Large intestine (tissue), 3 donors: ENCODE data around the gene PCGF3. TPM values are rescaled to one million over a fixed set of nuclear protein-coding genes. Genes with fewer than 3 reads are reported as not detected.

Experiments
- DNase-seq, 2 donors: peaks; one replicate each; pipeline versions ENCODE4 v3.0.0 to v3.0.0-alpha.2; 2013
- H3K27ac ChIP-seq: one replicate; pipeline ENCODE4 v1.5.1; 2013; ENCODE audit warnings: low read length
- H3K27me3 ChIP-seq: 2 replicates; pipeline ENCODE4 v1.6.1; 2013; ENCODE audit warnings: low read length; ENCODE audit not compliant: control insufficient read depth, insufficient read depth
- H3K36me3 ChIP-seq: 2 replicates; pipeline ENCODE4 v1.6.1; 2013; ENCODE audit warnings: low read length; ENCODE audit not compliant: control insufficient read depth, insufficient read depth
- H3K4me1 ChIP-seq: one replicate; pipeline ENCODE4 v1.6.1; 2013; ENCODE audit warnings: low read length; ENCODE audit not compliant: control insufficient read depth, insufficient read depth
- H3K4me3 ChIP-seq: one replicate; pipeline ENCODE4 v1.5.1; 2013; ENCODE audit warnings: low read length
- H3K9me3 ChIP-seq: one replicate; pipeline ENCODE4 v1.6.1; 2013; ENCODE audit warnings: mild to moderate bottlenecking, low read depth, low read length, moderate library complexity; ENCODE audit not compliant: control insufficient read depth
- WGBS: methylation state at CpG from one replicate; pipeline ENCODE4 v1.1.5; 2013; ENCODE audit warnings: low lambda C conversion rate; ENCODE audit not compliant: insufficient coverage; 5-methylcytosine and 5-hydroxymethylcytosine counted together
- polyA plus RNA-seq: library from polyadenylated mRNA; unstranded; fragments of 120-200 nt; gene quantifications from one replicate; pipeline ENCODE4 v1.2.1, GENCODE V29; 2013

The PCGF3 gene
- polyA plus RNA-seq, 1 donor, result 78.0 TPM

- no CpG with 5 or more reads among the region's 3 CpGs for WGBS
- Histone ChIP-seq H3K27me3 (no peaks in the 10 kb centered on the region), H3K4me1 (peaks cover 2% of the 10 kb centered on the region), H3K9me3 (peaks cover 10% of the 10 kb centered on the region), H3K27ac (no peak overlapping the region), H3K4me3 (no peak overlapping the region), H3K36me3 (no peaks in the 10 kb centered on the region)
- no peak for DNase-seq
Observed at GRCh38 chr4:661231-661630, 44.4 kb upstream of the PCGF3 start.

GRCh38 chr4:661881-662761, 43.5 kb upstream of the PCGF3 start:
- Histone ChIP-seq H3K9me3 (peaks cover 7% of the 10 kb centered on the region), H3K4me1 (peaks cover 2% of the 10 kb centered on the region), H3K27ac (no peak overlapping the region), H3K4me3 (no peak overlapping the region), H3K36me3 (no peaks in the 10 kb centered on the region), H3K27me3 (no peaks in the 10 kb centered on the region)
- no CpG with 5 or more reads among the region's 42 CpGs for WGBS
- no peak for DNase-seq

- Histone ChIP-seq H3K9me3 (peaks cover 6% of the 10 kb centered on the region), H3K36me3 (no peaks in the 10 kb centered on the region), H3K4me3 (peak overlapping the region; percentile 69), H3K27me3 (no peaks in the 10 kb centered on the region), H3K4me1 (peaks cover 2% of the 10 kb centered on the region), H3K27ac (no peak overlapping the region)
- DNase-seq, result no peak
- no CpG with 5 or more reads among the region's 20 CpGs for WGBS
Observed at GRCh38 chr4:663046-663437, 42.6 kb upstream of the PCGF3 start.

- DNase-seq, result peak in 1 of 2 donors; percentile 75
- no peak overlapping the region for H3K27ac ChIP-seq
Observed at GRCh38 chr4:663438-664428, 41.9 kb upstream of the PCGF3 start.

GRCh38 chr4:664713-665231, 40.9 kb upstream of the PCGF3 start:
- no CpG with 5 or more reads among the region's 24 CpGs for WGBS
- H3K36me3 ChIP-seq, result no peaks in the 10 kb centered on the region
- H3K4me3 ChIP-seq, result no peak overlapping the region
- H3K27me3 ChIP-seq, result no peaks in the 10 kb centered on the region
- H3K4me1 ChIP-seq, result peaks cover 2% of the 10 kb centered on the region
- H3K27ac ChIP-seq, result no peak overlapping the region
- DNase-seq, result no peak
- peaks cover 6% of the 10 kb centered on the region for H3K9me3 ChIP-seq

More at GRCh38 chr4:663438-664428, 41.9 kb upstream of the PCGF3 start:
- Histone ChIP-seq H3K9me3 (peaks cover 6% of the 10 kb centered on the region), H3K4me1 (peaks cover 2% of the 10 kb centered on the region), H3K27me3 (no peaks in the 10 kb centered on the region), H3K36me3 (no peaks in the 10 kb centered on the region), H3K4me3 (peak overlapping the region; percentile 69)
- no CpG with 5 or more reads among the region's 80 CpGs for WGBS

- Histone ChIP-seq H3K4me3 (no peak overlapping the region), H3K36me3 (no peaks in the 10 kb centered on the region), H3K27me3 (no peaks in the 10 kb centered on the region), H3K27ac (no peak overlapping the region), H3K9me3 (peaks cover 6% of the 10 kb centered on the region), H3K4me1 (peaks cover 2% of the 10 kb centered on the region)
- no CpG with 5 or more reads among the region's 12 CpGs for WGBS
- DNase-seq, result no peak
Observed at GRCh38 chr4:665381-665750, 40.3 kb upstream of the PCGF3 start.

- DNase-seq, result no peak
- peaks cover 3% of the 10 kb centered on the region for H3K36me3 ChIP-seq
- no peak overlapping the region for H3K4me3 ChIP-seq
- no peak overlapping the region for H3K27ac ChIP-seq
- H3K4me1 ChIP-seq, result peaks cover 2% of the 10 kb centered on the region
- no peaks in the 10 kb centered on the region for H3K27me3 ChIP-seq
- peaks cover 6% of the 10 kb centered on the region for H3K9me3 ChIP-seq
- WGBS, result no CpG with 5 or more reads among the region's 22 CpGs
Observed at GRCh38 chr4:665751-666435, 39.7 kb upstream of the PCGF3 start.

GRCh38 chr4:666436-666810, 39.2 kb upstream of the PCGF3 start:
- DNase-seq, result no peak
- no peak overlapping the region for H3K4me3 ChIP-seq
- peaks cover 2% of the 10 kb centered on the region for H3K4me1 ChIP-seq
- H3K36me3 ChIP-seq, result peaks cover 8% of the 10 kb centered on the region
- no CpG with 5 or more reads among the region's 22 CpGs for WGBS
- H3K27ac ChIP-seq, result no peak overlapping the region
- no peaks in the 10 kb centered on the region for H3K27me3 ChIP-seq
- H3K9me3 ChIP-seq, result peaks cover 6% of the 10 kb centered on the region

- Histone ChIP-seq H3K36me3 (peaks cover 13% of the 10 kb centered on the region), H3K27ac (no peak overlapping the region), H3K4me1 (peaks cover 2% of the 10 kb centered on the region), H3K9me3 (peaks cover 6% of the 10 kb centered on the region), H3K4me3 (no peak overlapping the region), H3K27me3 (no peaks in the 10 kb centered on the region)
- no CpG with 5 or more reads among the region's 28 CpGs for WGBS
- no peak for DNase-seq
Observed at GRCh38 chr4:666822-667544, 38.6 kb upstream of the PCGF3 start.
